GM21447 (cell line): ENCODE data around the gene MYL6.
"Not testable (repeated sequence)": the region's sequence is repeated elsewhere in the genome, so short reads cannot be mapped to it uniquely, and the experiment has no call there.

Experiments
- ATAC-seq: cut with Tn5 transposase; IDR thresholded peaks from one replicate; pipeline ENCODE4 v1.9.1; 2021; ENCODE audit not compliant: unreplicated experiment

Gene MYL6

GRCh38 chr12:56156464-56157200 lies 1.5 kb upstream of the MYL6 start:
- ATAC-seq, result not testable (repeated sequence)

DNA sequence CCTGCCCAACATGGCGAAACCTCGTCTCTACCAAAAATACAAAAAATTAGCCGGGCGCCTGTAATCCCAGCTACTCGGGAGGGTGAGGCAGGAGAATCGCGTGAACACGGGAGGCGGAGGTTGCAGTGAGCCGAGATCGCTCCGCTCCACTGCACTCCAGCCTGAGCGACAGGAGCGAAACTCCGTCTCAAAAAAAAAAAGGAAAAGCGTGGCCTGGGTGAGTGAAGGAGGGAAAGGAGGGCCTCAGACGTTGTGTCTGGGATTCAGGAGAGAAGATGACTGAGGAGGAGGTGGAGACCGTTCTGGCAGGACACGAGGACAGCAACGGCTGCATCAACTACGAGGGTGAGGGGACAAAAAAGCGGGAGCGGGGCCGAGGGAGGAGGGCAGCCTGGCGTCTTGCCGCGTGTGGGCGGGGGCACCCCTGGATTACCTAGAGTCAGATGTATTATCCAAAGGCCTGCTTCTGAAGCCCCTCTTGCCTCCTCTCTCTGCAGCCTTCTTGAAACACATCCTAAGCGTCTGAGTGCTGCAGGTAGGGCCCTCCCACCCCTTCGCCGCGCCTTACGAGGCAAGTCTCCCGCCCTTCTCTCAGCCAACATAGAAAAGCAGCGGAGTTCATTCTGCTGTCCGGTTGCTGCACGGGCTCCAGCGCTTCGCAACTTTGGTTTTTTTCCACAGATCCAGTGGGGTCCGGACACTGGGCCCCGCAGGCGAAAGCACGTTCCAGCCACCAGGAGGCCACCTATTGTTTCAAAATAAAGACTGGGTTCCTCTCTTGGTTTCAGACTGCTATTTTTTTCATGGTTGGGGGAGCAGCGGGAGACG lies 744 bp upstream of the MYL6 start:
- peak; percentile 40 for ATAC-seq

DNA sequence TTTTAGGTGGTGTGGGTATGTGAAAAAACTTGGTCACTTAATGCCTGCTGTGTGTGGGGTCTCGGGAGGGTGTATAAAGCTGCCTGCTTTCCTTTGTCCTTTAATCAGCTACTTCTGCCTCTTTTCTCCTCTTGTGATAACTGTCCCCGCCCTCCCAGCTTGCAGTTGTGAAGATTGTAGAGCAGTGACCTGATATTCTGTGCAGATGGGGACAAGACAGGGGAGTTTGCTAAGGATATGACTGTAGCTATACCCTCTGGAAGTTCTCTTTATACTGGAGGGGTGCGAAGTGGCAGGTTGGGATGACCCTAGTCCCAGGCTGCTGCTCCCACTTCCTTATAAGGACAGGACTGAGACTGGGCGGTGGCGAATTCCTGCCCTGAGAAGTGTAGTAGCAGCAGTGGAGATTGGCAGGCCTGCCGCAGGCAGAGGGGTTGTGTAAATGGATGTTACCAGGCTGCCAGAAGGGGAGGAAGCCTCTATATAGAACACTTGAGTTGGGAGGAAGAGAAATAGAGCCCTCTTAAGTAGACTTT lies 835 bp downstream of the MYL6 start:
- ATAC-seq, result no peak

DNA sequence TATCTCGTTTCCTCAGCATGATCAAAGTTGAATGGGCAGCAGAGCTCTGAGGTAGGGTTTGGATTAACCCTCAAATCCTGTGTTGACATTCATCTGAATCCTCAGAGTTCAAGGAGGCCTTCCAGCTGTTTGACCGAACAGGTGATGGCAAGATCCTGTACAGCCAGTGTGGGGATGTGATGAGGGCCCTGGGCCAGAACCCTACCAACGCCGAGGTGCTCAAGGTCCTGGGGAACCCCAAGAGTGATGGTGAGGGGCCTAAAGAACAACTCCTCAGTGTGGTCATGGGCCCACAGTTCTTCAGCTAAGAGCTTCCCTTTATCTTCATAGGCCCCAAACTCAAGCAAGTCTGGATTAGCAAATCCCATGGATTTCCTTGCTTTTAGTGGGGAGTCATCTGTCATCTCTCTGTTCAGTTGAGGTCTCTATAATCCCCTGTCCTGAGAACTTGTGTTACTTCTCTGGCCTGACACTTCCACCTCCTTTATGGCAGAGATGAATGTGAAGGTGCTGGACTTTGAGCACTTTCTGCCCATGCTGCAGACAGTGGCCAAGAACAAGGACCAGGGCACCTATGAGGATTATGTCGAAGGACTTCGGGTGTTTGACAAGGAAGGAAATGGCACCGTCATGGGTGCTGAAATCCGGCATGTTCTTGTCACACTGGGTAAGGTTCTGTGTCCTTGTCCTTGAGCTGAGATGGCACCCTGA lies 1.5 kb downstream of the MYL6 start:
- no peak for ATAC-seq

GRCh38 chr12:56160193-56160763 lies 2.1 kb downstream of the MYL6 start:
- ATAC-seq, result no peak

- no peak for ATAC-seq
These were observed 2.9 kb downstream of the MYL6 start for GRCh38 chr12:56160894-56161689.

DNA sequence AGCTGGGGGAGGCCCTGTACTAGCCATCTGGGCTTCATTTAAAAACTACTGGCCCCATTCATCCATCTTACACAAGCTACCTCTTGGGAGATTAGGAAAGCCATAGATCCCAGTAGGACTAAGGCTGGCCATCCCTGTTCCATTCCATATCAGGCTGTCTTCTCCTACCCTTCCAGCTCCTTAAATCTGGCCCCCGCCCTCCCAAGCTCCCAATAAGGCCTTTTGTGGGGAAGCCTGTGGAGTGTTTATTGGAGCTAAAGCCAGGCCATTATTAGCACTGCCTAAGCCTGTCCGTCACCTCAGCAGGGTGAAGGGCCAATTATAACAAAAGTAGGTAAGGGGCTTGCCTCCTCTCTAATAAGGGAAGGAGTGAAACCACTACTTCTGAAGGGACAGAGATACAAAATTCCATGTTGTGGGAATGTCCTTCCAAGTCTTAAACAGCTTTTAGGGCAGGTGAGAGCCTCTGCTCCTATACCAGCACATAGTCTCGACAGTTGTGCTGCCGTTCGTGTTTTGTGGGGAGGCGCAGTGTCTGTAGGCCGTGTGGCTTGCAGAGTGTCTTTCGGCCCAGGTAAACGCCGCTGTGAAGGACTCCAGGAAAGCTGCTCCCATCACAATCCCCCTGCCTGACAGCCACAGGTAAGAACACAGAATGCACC lies 3.7 kb downstream of the MYL6 start:
- no peak for ATAC-seq

DNA sequence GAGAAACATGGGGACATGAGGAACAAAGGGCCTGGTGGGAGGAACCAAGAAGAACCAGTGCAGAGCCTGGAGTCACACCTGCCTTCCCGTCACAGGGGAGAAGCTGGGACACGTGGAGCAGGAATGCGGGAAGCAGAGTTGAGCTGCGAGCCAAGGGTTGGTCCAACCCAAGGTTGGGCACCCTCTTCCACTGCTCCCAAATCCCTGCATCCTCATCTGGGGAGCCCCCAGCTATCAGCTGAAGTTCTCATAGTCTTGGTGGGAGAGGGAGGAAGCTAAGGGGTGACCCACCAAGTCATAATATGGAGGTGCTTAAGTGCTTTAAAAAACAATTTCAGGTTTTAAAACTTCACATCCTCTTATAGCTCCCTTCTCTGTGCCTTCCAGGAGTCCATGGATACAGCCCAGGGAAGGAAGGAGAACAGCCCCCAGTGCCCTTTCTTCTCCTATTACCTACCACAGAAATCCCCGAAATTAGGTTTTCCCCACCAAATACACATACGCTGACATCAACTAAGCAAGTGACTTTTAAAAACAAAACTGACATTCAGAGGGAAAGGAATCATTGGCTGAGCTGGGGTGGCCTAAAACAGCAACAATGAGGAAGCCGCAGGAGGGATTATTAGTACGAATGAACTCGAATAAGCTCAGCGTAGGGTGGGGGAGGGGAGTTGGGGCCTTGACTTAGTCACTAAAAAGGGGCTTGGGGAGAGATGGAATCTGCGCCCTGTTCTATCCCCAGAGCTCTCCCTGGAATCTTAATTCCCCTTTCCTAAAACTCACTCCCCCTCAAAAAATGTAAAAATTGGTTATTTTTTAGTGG lies 4.5 kb downstream of the MYL6 start:
- no peak for ATAC-seq

DNA sequence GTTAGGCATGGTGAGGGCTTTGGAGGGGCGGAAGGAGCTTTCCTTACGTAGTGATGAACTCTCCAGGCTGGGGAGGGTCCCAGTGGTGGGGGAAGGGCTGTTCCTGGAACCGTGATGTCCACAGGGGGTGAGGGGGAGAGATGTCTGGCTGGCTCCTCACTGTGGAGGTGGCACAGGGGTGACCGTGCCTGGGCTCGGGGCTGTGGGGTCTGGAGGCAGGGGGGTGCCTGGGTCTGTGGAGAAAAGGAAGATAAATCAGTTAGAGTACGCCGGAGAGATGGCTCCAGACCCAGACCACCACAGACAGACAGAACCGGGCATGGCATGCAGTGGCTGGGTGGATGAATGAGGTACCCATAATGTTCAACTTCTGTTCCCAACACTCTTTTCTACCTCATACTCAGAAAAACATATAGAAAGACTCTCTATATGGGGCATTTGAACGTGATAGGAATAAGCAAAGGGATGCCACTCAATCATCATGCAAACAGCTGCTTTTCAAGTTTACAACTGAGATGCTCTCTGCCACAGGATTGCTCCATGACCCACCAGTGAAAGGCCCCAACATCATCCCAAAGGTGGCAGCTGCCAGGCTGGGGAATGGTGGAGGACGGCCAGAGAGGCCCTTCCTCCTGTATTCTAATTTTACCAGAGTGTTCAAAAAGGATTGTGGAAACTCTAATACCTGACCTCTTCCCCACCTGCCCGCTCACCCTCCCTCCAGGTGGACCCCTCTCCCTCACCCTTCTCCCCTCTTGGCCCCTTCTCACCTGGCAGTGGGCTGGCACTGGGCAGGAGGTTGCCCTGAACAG lies 5.6 kb downstream of the MYL6 start:
- no peak for ATAC-seq

DNA sequence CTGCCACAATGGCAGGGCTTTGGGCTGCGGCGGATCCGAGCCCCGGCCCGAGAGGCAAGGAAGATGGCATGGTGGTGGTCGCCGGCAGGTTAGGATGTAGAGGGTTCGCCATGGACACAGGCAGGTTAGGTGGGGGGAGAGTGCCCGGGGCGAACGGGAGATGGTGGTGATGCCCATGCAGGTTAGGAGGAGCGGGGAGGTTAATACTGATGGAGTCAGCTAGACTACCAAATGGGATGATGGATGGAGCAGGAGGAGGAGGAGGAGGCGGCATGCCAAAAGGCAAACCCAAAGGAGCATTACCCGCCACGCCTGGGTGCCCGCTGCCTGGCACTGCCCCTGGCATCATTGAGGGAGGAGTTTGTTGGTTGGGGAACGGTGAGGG lies 6.2 kb downstream of the MYL6 start:
- no peak for ATAC-seq

DNA sequence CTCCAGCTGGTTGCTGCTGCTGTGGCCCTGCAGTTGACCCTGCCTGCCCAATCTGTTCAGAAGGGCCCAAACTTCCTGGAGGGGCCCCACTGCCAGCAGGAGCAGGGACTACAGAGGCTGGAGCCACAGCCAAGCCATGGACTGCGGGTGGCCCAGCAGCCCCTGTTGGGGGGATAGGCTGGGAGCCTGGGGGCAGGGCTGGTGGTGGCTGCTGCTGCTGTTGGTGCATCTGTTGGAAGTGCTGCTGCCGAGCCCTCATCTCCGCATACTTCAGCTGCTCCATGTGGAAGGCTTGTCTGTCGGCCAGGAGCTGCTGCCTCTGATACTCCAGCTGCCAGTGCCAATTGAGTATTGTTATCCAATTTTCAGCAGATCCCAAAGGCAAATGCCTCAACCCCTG lies 7.2 kb downstream of the MYL6 start:
- ATAC-seq, result no peak

DNA sequence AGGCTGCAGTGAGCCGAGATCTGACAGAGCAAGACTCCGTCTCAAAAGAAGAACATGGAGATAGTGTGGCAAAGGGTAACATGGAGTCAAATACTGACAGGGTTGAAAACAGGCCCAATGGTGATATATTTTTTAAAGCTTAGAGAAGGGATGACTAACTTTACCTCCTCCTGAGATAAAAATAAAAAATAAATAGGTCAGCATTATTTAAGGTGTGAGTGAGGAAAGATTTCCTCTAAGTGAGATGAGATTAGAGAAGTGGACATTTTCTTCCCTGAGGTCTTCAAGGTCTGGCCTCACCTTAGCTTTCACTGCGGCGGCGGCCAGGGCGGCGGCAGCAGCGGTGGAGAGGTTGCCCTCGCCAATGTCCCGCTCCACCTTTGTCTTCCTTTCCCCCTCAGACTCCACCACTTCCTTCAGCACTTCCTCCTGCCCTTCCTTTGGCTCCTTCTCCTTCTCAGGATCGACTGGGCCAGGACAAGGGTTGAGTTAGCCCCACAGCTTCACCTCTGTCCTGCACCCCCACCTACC lies 11.1 kb downstream of the MYL6 start:
- ATAC-seq, result no peak

GRCh38 chr12:56172839-56173238 lies 14.7 kb downstream of the MYL6 start:
- ATAC-seq, result no peak

GRCh38 chr12:56178347-56178746 lies 20.2 kb downstream of the MYL6 start:
- ATAC-seq, result no peak

DNA sequence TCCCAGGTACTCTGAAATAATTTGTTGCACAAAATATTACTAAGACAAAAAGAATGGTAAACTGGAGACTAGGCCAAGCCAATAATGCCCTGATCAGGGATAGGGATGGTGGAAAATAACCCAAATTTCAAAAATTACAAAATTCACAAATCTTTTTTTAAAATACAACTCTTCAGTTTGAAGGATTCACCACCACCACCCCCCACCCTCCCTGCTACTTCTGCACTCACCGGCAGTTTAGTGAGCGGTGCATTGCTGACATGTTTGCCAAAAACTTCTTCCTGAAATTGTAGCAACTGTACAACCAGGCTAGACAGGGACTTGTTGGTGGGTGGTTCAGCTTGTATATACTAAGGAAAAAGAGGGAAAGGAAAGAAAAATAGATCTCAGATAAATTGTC lies 28.8 kb downstream of the MYL6 start:
- no peak for ATAC-seq

DNA sequence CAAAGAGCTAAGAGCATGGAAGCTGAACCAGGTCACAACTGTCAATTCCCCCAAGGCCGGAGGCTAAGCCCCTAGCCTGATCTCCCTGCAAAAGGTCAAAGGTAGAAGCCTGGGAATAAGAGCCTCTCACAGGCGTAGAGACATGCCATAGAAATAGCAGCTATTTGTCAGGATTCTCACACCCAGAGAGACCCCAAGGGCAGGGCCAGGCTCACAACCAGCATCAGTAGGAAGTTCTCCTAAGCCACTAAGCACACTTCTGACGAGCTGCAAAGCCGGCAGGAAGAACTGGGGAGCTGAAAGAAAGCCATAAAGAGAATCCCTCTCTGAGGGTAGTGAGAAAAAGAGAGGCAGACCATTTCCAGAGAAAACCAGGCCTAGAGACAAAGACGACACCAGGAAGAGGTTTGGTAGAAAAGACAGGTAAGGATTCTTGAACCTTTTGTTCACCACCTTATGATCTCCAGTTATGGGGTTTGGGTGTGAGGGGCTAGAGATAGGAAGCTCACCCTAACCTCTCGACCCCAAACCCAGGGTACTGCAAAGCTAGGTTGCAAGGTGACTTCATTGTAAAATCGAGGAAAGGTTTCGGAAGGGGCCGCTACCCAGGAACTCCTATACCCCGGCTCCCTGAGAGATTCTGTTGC lies 30.1 kb downstream of the MYL6 start:
- ATAC-seq, result no peak

DNA sequence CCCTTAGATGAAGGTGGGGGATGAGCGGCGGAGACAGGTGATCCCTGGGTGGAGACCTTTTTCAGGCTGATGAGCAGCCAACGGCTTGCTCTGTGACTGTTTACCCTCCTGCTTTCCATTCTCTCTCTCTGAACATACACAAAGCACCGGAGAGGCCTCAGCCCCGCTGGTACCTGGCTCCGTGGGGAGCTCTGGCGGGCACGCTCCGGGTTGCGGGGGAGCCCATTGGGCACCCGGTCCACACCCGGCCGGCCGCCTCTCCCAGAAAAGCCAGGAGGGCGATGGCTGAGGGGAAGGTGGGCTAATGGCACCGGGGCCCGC lies 30.6 kb downstream of the MYL6 start:
- no peak for ATAC-seq
